GM18867 (cell line): ENCODE measurements around the gene ADIPOQ.
"Not testable (repeated sequence)": the region's sequence is repeated elsewhere in the genome, so short reads cannot be mapped to it uniquely, and the experiment has no call there.

Experiments
- ATAC-seq: cut with Tn5 transposase; IDR thresholded peaks from one replicate; pipeline ENCODE4 v1.9.1; 2021; ENCODE audit warnings: mild to moderate bottlenecking, moderate library complexity; ENCODE audit not compliant: unreplicated experiment

Gene ADIPOQ

GRCh38 chr3:186901135-186901734 is 58.7 kb downstream of the ADIPOQ start:
- no peak for ATAC-seq

DNA sequence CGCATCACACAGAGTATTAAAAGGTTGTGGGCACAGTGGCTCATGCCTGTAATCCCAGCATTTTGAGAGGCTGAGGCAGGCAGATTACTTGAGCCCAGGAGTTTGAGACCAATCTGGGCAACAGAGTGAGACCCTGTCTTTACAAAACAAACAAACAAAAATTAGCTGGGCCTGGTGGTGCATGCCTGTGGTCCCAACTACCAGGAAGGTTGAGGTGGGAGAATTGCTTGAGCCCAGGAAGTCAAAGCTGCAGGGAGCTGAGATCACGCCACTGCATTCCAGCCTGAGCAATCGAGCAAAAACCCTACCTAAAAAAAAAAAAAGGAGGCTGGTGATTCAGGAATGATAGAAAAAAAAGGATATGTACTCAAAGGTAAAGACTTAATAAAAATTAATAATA is 59.6 kb downstream of the ADIPOQ start:
- ATAC-seq, result no peak

- no peak for ATAC-seq
Observed at GRCh38 chr3:186902713-186903112, 60.2 kb downstream of the ADIPOQ start.

DNA sequence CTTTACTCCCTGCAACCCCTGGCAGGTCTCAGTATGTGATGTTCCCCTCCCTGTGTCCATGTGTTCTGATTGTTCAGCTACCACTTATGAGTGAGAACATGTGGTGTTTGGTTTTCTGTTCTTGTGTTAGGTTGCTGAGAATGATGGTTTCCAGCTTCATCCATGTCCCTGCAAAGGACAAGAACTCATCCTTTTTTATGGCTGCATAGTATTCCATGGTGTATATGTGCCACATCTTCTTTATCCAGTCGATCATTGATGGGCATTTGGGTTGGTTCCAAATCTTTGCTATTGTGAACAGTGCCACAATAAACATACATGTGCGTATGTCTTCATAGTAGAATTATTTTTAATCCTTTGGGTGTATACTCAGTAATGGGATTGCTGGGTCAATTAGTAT is 61.2 kb downstream of the ADIPOQ start:
- ATAC-seq, result not testable (repeated sequence)

DNA sequence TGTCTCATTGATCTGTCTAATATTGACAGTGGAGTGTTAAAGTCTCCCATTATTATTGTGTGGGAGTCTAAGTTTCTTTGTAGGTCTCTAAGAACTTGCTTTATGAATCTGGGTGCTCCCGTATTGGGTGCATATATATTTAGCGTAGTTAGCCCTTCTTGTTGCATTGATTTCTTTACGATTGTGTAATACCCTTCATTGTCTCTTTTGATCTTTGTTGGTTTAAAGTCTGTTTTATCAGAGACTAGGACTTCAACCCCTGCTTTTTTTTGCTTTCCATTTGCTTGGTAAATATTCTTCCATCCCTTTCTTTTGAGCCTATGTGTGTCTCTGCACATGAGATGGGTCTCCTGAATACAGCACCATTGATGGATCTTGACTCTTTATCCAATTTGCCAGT is 64.6 kb downstream of the ADIPOQ start:
- not testable (repeated sequence) for ATAC-seq
